Measurements from ENCODE around the gene SYT11. TPM values are rescaled to one million over a fixed set of nuclear protein-coding genes. Genes with fewer than 3 reads are reported as not detected.
A peak's percentile ranks its signal among the peaks of the same experiment; 100 is the strongest.

The SYT11 gene
- total and polyA plus RNA-seq, 2 experiments from 2014 or later, result 0.39 to 2.0 TPM

DNA sequence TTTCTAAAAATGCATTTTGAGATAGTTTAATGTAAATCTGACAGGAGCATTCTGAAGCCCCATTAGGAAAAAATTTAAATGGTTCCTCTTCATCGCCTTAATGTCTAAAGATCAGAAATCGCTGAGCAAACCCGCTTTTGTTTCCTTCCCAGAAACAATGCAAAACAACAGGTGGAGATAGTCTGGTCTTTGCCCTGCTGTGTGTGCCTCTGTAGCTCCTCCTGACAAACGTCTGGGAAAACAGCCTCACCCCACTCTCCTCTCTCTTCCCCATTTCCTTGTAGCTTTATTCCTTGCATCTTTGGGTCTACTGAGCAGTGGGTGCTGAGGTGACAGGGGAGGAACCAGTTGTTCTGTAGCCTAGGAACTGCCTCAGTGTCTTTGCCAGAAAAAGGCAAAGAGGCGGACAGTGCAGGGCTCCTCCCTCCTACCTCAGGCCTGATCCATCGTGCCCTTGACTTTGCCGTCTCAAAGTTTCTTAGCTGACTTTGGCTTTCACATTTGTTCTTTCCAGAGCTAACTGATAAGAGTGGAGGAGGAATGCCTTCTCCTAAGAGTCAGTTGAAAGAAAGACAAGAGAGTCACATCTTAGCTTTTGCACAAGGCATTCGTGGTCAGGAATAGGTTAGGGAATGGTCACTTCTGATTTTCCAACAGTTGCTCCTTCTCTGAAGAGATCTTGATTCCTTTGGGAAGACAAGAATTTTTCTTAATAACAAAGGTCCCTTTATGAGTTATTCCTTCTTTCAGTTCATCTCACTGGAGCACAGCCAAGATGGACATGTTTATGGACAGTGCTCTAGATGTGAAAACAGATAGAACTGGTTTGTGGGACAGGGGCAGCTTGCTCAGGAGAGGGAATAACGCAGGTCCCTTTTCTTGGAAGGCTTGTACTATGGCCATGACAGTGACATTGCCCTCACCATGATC lies 24.9 kb downstream of the SYT11 start:
- 64% methylated on average over 9 of the region's 9 CpGs for WGBS (ENCODE audit: low lambda C conversion rate, missing lambda C conversion rate)
- no peaks in the 10 kb centered on the region for H3K9me3 ChIP-seq (ENCODE audit: low read depth)
- no peaks in the 10 kb centered on the region for H3K36me3 ChIP-seq (replicated peaks; ENCODE audit: insufficient read depth, low read depth)
- H3K4me1 ChIP-seq (ENCODE audit: insufficient read depth), result peaks cover 10% of the 10 kb centered on the region
- TF ChIP-seq EZH2 (IDR thresholded peaks at IDR 0.05; ENCODE audit: borderline replicate concordance) (no peak), EZH2phosphoT487 (IDR thresholded peaks at IDR 0.05; ENCODE audit: low read depth, severe bottlenecking, unreplicated experiment) (no peak)
- TF ChIP-seq, protein P1, sequence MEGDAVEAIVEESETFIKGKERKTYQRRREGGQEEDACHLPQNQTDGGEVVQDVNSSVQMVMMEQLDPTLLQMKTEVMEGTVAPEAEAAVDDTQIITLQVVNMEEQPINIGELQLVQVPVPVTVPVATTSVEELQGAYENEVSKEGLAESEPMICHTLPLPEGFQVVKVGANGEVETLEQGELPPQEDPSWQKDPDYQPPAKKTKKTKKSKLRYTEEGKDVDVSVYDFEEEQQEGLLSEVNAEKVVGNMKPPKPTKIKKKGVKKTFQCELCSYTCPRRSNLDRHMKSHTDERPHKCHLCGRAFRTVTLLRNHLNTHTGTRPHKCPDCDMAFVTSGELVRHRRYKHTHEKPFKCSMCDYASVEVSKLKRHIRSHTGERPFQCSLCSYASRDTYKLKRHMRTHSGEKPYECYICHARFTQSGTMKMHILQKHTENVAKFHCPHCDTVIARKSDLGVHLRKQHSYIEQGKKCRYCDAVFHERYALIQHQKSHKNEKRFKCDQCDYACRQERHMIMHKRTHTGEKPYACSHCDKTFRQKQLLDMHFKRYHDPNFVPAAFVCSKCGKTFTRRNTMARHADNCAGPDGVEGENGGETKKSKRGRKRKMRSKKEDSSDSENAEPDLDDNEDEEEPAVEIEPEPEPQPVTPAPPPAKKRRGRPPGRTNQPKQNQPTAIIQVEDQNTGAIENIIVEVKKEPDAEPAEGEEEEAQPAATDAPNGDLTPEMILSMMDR (IDR thresholded peaks at IDR 0.05; ENCODE audit: poor library complexity), result no peak
- H3K4me3 ChIP-seq, result no peak overlapping the region
- H3K4me2 ChIP-seq, result peak overlapping the region; percentile 51
- H3K9me2 ChIP-seq (replicated peaks; ENCODE audit: insufficient read depth), result no peaks in the 10 kb centered on the region
- peak overlapping the region; percentile 16 for H3K27ac ChIP-seq
- H4K20me1 ChIP-seq (ENCODE audit: insufficient read depth, poor library complexity, severe bottlenecking), result no peaks in the 10 kb centered on the region
- no peak for DNase-seq (ENCODE audit: low spot score)
- H3K27me3 ChIP-seq, result no peaks in the 10 kb centered on the region
- H3K79me2 ChIP-seq, result no peaks in the 10 kb centered on the region
- H2AFZ ChIP-seq, result peak overlapping the region; percentile 3

DNA sequence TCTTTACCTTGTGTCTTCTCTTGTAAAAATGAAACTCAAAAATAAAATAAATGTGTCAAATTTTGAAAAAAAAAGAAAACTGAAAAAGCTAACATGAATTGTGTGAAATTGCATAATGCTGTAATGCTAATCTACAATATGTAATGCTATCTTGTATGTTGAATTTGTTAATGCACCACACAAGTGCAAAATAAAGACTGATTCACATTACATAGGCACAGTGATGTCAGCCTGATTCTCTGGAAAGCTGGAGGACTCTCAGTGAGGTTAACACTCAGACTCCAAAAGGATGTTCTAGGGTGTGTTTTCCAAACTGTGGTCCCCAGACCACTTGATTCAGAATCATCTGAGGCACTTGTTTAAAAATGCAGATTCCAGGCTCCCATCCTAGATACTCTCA lies 25.6 kb downstream of the SYT11 start:
- Histone ChIP-seq H4K20me1 (ENCODE audit: insufficient read depth, poor library complexity, severe bottlenecking) (no peaks in the 10 kb centered on the region), H3K79me2 (no peaks in the 10 kb centered on the region), H2AFZ (no peak overlapping the region), H3K9me2 (replicated peaks; ENCODE audit: insufficient read depth) (no peaks in the 10 kb centered on the region), H3K9me3 (ENCODE audit: low read depth) (no peaks in the 10 kb centered on the region), H3K4me3 (no peak overlapping the region), H3K27me3 (no peaks in the 10 kb centered on the region), H3K36me3 (replicated peaks; ENCODE audit: insufficient read depth, low read depth) (no peaks in the 10 kb centered on the region), H3K4me2 (no peak overlapping the region), H3K4me1 (ENCODE audit: insufficient read depth) (peaks cover 10% of the 10 kb centered on the region), H3K27ac (no peak overlapping the region)
- DNase-seq (ENCODE audit: low spot score), result no peak
- TF ChIP-seq EZH2 (IDR thresholded peaks at IDR 0.05; ENCODE audit: borderline replicate concordance), result no peak
- TF ChIP-seq, protein P1 (IDR thresholded peaks at IDR 0.05; ENCODE audit: poor library complexity), result no peak
- TF ChIP-seq EZH2phosphoT487 (IDR thresholded peaks at IDR 0.05; ENCODE audit: low read depth, severe bottlenecking, unreplicated experiment), result no peak

DNA sequence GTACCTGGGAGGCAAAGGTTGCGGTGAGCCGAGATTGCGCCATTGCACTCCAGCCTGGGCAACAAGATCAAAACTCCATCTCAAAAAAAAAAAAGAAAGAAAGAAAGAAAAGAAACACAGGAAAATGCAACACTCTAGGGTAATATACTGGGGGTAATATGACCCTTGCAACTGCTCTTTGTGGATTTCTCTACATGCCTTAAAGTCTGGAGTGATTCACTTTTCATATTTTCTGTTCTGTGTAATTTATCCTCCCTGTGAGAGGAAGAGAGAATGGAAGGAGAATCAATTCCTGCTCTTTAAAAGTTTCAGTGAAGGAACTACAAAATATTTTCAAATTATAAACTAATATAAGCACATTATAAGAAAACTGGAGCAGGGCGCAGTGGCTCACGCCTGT lies 29.1 kb downstream of the SYT11 start:
- 94% methylated on average over 5 of the region's 5 CpGs for WGBS (ENCODE audit: low lambda C conversion rate, missing lambda C conversion rate)
- no peak overlapping the region for H3K4me3 ChIP-seq
- no peak overlapping the region for H2AFZ ChIP-seq
- no peaks in the 10 kb centered on the region for H4K20me1 ChIP-seq (ENCODE audit: insufficient read depth, poor library complexity, severe bottlenecking)
- H3K79me2 ChIP-seq, result no peaks in the 10 kb centered on the region
- H3K4me1 ChIP-seq (ENCODE audit: insufficient read depth), result peaks cover 17% of the 10 kb centered on the region
- no peak for TF ChIP-seq EZH2phosphoT487 (IDR thresholded peaks at IDR 0.05; ENCODE audit: low read depth, severe bottlenecking, unreplicated experiment)
- TF ChIP-seq EZH2 (IDR thresholded peaks at IDR 0.05; ENCODE audit: borderline replicate concordance), result no peak
- TF ChIP-seq, protein P1 (IDR thresholded peaks at IDR 0.05; ENCODE audit: poor library complexity), result no peak
- no peaks in the 10 kb centered on the region for H3K27me3 ChIP-seq
- H3K36me3 ChIP-seq (replicated peaks; ENCODE audit: insufficient read depth, low read depth), result no peaks in the 10 kb centered on the region
- H3K9me2 ChIP-seq (replicated peaks; ENCODE audit: insufficient read depth), result no peaks in the 10 kb centered on the region
- H3K27ac ChIP-seq, result no peak overlapping the region
- no peak overlapping the region for H3K4me2 ChIP-seq
- DNase-seq (ENCODE audit: low spot score), result no peak
- no peaks in the 10 kb centered on the region for H3K9me3 ChIP-seq (ENCODE audit: low read depth)
